HuH-7 (cell line): ENCODE measurements around the gene CYP11A1.
"Not testable (repeated sequence)": the region's sequence is repeated elsewhere in the genome, so short reads cannot be mapped to it uniquely, and the experiment has no call there.

Source experiments
- DNase-seq: peaks from one replicate; pipeline ENCODE4 v3.0.0; 2011; ENCODE audit warnings: low spot score

Gene CYP11A1

GRCh38 chr15:74400915-74401757, 33.7 kb upstream of the CYP11A1 start:
- DNase-seq: no peak

- DNase-seq: no peak
These were observed 32.9 kb upstream of the CYP11A1 start for GRCh38 chr15:74400313-74400860.

- no peak for DNase-seq
These were observed 32.3 kb upstream of the CYP11A1 start for GRCh38 chr15:74399511-74400312.

GRCh38 chr15:74399100-74399499, 31.7 kb upstream of the CYP11A1 start:
- no peak for DNase-seq

- DNase-seq: no peak
These were observed 30.7 kb upstream of the CYP11A1 start for GRCh38 chr15:74398183-74398582.

DNA sequence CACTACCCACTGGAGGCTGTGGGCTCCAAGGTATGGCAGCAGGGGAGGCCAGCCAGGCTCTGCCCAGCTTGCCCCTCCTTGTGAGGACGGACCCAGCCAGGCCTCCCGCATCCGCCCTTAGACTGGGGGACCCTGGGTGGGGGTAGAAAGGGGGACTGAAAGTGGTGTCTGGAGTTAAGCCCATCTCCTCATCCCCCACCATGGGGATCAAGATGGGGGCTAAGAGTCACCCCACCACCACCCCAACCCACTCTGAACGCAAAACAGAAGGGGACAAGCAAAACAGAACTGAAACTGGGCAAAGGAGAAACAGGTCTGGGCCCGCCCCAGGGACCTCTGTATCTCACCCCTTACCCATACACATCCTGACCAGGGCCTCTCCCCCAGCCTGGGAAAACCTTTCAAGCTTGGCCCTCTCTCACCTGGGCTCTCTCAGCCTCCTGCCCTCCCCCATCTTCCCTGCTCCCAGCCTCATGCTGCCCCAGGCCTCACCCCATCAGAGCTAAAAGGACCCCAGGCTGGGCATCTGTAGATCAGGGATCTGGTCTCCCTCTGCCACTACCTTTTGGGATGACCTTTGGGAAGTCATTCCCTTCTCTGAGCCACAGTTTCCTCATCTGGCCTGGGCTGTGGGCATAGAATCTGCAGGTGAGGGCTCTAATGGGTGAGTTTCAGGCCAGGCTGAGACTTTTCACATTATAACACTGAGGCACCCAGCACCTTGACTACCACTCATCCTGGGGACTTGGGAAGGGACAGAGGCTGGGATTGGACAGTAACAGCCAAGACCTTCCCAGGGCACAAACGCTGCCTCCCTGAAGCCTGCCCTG, 30.0 kb upstream of the CYP11A1 start:
- no peak for DNase-seq

- DNase-seq: no peak
These were observed 29.2 kb upstream of the CYP11A1 start for GRCh38 chr15:74396445-74397238.

- DNase-seq: no peak
These were observed 28.6 kb upstream of the CYP11A1 start for GRCh38 chr15:74396146-74396438.

DNA sequence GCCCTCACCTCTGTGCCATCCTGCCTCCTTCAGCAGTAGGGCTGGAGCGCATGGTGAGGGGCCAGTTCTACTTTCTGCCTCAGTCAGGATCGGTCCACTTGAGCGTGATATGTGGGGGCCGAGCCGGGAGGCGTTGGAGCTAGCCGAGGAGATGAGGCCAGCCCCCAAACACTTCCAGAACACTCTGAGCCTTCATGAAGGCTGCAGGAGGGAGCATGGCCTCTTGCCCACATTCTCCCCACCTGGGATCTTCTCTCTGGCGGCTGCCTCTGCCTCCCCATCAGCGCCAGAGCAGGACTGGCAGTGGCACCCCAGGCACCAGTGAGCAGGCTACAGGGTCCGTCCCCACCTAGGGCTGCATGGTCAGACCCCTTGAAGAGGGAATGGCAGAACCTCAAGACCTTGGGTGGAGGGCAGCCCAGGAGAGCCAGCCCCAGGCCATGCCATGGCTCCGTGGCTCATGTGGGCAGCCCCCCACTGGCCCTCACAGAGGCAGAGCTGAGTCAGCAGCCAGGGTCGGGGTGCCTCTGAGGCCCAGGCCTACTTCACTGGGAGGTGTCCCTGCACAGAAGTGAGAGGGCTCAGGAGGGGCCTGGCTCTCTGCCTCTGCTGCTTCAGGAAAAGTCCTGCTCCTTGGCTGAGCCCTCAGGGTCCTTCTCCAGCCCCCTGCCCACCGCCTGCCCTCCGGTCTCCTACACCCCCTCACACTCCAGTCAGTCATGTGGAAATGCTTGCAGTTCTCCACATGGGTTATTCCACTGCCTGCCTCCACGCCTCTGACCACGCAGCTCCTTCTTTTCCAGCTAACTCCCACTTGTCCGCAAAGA, 28.1 kb upstream of the CYP11A1 start:
- no peak for DNase-seq

GRCh38 chr15:74394090-74394846, 26.8 kb upstream of the CYP11A1 start:
- no peak for DNase-seq

GRCh38 chr15:74393423-74393822, 26.0 kb upstream of the CYP11A1 start:
- DNase-seq: no peak

DNA sequence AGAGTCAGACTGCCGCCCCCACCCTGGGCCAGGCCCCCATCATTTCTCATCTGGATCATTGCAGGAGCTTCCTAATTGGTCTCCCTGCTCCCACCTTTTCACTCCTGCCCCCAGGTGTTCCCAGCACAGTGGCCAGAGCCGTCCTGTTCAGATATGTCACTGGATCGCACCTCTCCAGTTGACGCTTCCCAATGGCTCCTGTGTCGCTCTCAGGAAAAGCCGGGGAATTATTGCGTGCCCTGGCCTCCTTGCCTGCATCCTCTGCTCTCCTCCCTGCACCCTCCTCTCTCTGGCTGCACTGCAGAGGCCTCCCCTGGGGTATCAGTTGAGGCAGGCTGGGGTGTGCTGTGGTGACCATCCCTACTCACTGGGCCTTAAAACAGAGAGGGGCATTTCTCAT, 25.5 kb upstream of the CYP11A1 start:
- no peak for DNase-seq

GRCh38 chr15:74392451-74392830, 25.0 kb upstream of the CYP11A1 start:
- DNase-seq: no peak

GRCh38 chr15:74391582-74392450, 24.4 kb upstream of the CYP11A1 start:
- DNase-seq: no peak

DNA sequence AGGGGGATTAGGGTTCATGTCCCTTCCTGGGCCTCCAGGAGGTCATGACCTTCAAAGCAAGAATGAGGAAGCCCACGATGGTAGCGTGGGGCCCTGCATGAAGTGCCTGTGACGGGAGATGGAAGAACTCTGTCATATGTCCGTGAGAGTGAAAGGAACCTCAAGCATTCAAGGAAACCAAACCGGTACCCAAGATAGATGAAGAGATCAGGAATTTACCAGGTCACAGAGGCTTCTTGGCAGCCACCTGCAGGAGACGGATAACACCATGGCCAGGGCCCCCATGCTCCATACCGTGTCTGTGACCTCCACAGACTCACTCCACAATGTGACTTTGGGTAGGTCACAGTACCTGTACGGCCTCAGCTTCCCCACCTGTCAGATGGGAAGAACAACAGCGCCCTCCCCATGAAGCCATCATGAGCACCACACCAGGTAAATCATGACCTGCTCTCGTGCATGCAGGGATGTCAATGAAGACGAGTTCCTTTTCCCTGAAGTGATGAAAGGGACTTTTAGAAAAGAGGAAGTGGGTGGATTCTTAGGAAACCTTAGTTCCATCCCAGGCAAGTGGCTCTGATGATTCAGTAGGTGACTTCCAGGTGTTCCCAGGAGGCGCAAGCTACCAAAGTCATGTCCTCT, 23.3 kb upstream of the CYP11A1 start:
- no peak for DNase-seq

DNA sequence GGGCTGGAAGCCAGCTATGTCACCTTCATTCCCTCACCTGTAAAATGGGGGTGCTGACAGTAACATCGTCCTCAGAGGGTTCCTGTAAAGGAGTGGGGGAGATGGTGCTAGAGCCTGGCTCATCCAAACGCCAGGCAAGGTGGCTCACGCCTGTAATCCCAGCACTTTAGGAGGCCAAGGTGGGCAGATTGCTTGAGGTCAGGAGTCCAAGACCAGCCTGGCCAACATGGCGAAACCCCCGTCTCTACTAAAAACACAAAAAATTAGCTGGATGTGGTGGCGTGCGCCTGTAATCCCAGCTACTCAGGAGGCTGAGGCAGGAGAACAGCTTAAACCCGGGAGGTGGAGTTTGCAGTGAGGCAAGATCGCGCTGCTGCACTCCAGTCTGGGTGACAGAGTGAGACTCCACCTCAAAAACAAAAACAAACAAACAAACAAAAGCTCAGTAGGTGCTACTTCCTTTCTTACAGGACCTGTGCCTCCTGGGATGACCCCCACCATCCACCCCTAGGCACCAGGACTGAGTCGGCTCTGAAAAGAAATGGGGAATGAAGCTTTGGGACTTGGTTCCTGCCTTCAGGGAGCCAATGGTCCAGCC, 22.7 kb upstream of the CYP11A1 start:
- not testable (repeated sequence) for DNase-seq

- DNase-seq: no peak
These were observed 22.0 kb upstream of the CYP11A1 start for GRCh38 chr15:74389241-74390048.
